Activated CD4-positive, alpha-beta T cell treated with anti-CD3 and anti-CD28 coated beads for 36 hours (primary cell): ENCODE data around the gene PTPN5. TPM values are rescaled to one million over a fixed set of nuclear protein-coding genes. Genes with fewer than 3 reads are reported as not detected.

ENCODE experiments used
- ATAC-seq: fragments of 200-7000 bp; cut with Tn5 transposase; one replicate; pipeline ENCODE4 v1.10.0; 2021; ENCODE audit warnings: mild to moderate bottlenecking, moderate library complexity
- CTCF ChIA-PET: fragments of 350-600 bp; sonication (Branson Sonifier 250); formaldehyde crosslinking; loops from one replicate; lab custom pipeline; 2021; ENCODE audit warnings: antibody characterized with exemption; lab: Charles Lee
- POLR2A ChIA-PET: fragments of 350-600 bp; sonication (Branson Sonifier 250); formaldehyde crosslinking; loops from one replicate; lab custom pipeline; 2021; ENCODE audit warnings: antibody characterized with exemption, inconsistent platforms; lab: Charles Lee
- DNase-seq: peaks from one replicate; pipeline ENCODE4 v3.0.0-alpha.2; 2020
- H3K27ac Mint-ChIP-seq: one replicate; pipeline ENCODE4 v1.8.0; 2021; ENCODE audit warnings: mixed read lengths
- H3K27me3 Mint-ChIP-seq: one replicate; pipeline ENCODE4 v1.8.0; 2021; ENCODE audit warnings: mixed read lengths
- H3K36me3 Mint-ChIP-seq: one replicate; pipeline ENCODE4 v1.8.0; 2021; ENCODE audit warnings: low read depth, mixed read lengths
- H3K4me1 Mint-ChIP-seq: one replicate; pipeline ENCODE4 v1.8.0; 2021; ENCODE audit warnings: mixed read lengths
- H3K4me3 Mint-ChIP-seq: one replicate; pipeline ENCODE4 v1.8.0; 2021; ENCODE audit warnings: mild to moderate bottlenecking, moderate library complexity, mixed read lengths
- H3K9me3 Mint-ChIP-seq: one replicate; pipeline ENCODE4 v1.8.0; 2021; ENCODE audit warnings: low read depth, mixed read lengths
- intact Hi-C, 2 experiments: fragments of 100-400 bp; cut with DNase I in 1 of 2; cut with micrococcal nuclease in 1 of 2; formaldehyde crosslinking; loops; one replicate each; pipeline versions ENCODE4 v1.14.2 to v1.15.1; 2022 to 2024; cut with DNase I, micrococcal nuclease
- total RNA-seq, 2 experiments: library from RNA; stranded (reverse); gene quantifications; one replicate each; pipeline ENCODE4 v1.2.3, GENCODE V29; 2021

PTPN5 gene
- total RNA-seq, 2 experiments from 2014 or later = not detected

DNA sequence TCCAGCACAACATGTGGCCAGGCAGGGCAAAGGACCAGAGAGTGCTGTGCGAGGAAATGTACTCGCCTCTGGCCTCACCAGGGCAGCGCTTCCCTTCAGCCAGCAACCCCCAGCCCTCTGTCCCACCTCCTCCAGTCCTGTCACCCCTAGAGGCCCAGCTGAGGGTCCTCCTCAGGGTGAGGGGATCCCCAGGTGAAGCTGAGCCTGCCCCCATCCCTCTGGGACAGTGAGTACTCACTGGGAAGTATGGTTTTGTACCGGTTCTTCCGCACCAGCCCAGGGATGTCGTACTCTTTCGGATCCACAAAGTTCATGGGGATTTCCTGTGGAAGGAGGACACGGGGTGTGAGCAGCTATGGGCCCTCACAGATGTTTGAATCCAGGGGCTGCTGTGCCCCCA lies 54.0 kb downstream of the PTPN5 start:
- Mint-ChIP-seq H3K36me3 (no peaks in the 10 kb centered on the region), H3K9me3 (no peaks in the 10 kb centered on the region), H3K4me1 (no peaks in the 10 kb centered on the region), H3K27me3 (no peaks in the 10 kb centered on the region), H3K4me3 (no peak overlapping the region), H3K27ac (no peak overlapping the region)
- POLR2A ChIA-PET = no interaction called here
- intact Hi-C loops = loop anchor here in 1 of 2 experiments (10.0 kb wide), 1 partner anchor 493 kb away; the partner anchor contains the start of gene SAA2
- CTCF ChIA-PET = no interaction called here
- ATAC-seq (no peak), DNase-seq (no peak)

- no peak for DNase-seq
- H3K36me3 Mint-ChIP-seq = no peaks in the 10 kb centered on the region
- intact Hi-C loops = loop anchor here in 1 of 2 experiments (10.0 kb wide), 1 partner anchor 492 kb away; the partner anchor contains the start of gene SAA2
- CTCF ChIA-PET = interaction anchor here (0.7 to 1.9 kb wide), 2 partner anchors 10 to 28 kb away, joined by 4 read pairs; no protein-coding TSS in a partner anchor
- no peak for ATAC-seq
- no peak overlapping the region for H3K4me3 Mint-ChIP-seq
- H3K27me3 Mint-ChIP-seq = no peaks in the 10 kb centered on the region
- H3K4me1 Mint-ChIP-seq = no peaks in the 10 kb centered on the region
- H3K27ac Mint-ChIP-seq = no peak overlapping the region
- no peaks in the 10 kb centered on the region for H3K9me3 Mint-ChIP-seq
- POLR2A ChIA-PET = no interaction called here
Observed at GRCh38 chr11:18736590-18737148, 54.9 kb downstream of the PTPN5 start.

DNA sequence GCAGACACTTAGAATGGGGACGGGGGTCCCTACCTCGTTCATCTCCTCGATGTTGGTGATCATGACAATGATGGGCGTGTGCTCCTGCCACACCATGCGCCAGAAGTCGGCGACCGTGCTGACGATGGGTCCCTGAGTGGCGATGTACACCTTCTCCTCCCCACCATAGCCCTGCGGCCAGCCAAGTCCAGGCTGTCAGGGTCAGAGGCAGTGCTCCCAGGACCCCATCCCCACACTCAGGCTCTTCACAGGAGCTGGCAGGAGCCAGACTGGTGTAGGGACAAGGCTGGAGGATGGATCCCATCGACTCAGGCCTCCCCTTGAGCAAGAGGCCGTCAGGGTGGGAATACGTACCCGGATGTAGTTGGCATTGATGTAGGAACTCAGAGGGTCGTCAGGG lies 58.4 kb downstream of the PTPN5 start:
- ATAC-seq (no peak), DNase-seq (no peak)
- intact Hi-C loops = loop anchor here (2.0 to 10.0 kb wide), 3 partner anchors 488 to 616 kb away; partner anchors contain the start of gene SAA2 (in 1 of the 2)
- ChIA-PET CTCF (no interaction called here), POLR2A (interaction anchor here (0.6 kb wide), 1 partner anchor 326 kb away, joined by 4 read pairs; no protein-coding TSS in a partner anchor)
- Mint-ChIP-seq H3K27me3 (no peaks in the 10 kb centered on the region), H3K4me3 (no peak overlapping the region), H3K36me3 (no peaks in the 10 kb centered on the region), H3K27ac (no peak overlapping the region), H3K4me1 (no peaks in the 10 kb centered on the region), H3K9me3 (no peaks in the 10 kb centered on the region)

DNA sequence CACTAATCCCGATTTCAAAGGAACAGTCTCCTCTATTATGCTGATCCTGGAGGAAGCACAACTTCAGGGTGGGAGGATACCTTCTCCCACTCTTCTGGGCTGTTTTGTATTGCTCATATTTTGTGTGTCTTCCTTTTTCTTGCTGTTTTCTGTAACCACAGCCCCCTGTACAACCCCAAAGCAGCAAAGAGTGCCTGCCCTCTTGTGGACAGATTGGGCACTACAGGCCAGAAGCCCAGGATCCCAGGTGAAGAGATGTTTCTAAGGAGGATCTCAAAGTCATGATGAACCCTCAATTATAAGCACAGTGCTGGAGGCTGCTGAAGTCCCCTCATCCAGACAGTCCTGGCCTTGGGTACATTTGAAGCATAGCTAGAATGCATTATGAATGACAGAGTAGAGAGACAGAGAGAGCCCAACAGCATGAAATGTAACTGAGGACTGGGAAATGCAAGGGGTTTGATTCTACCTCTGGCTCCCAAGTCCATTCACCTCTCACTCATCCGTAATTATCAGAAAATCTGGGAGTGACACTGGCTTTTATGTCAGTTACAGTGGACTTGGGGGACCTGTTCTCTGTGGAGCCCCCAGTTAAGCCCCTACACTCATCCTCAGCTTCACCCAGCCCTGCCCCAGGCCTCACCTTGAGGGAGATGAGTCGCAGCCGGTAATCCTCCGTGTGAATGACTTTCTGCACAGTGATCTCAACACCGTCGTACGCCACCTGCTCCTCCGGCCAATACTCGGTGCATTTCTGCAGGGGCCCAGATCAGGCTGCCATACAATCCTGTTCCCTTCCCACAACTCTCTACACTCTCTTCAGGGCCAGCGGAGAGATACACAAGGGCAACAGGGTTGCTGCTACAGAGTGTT lies 59.4 kb downstream of the PTPN5 start:
- H3K9me3 Mint-ChIP-seq = no peaks in the 10 kb centered on the region
- ChIA-PET CTCF (interaction anchor here (0.6 to 5.1 kb wide), 16 partner anchors 8 to 622 kb away, joined by 3 to 54 read pairs (median 4); no protein-coding TSS in a partner anchor), POLR2A (no interaction called here)
- H3K27ac Mint-ChIP-seq = no peak overlapping the region
- DNase-seq (peak; percentile 78), ATAC-seq (peak; percentile 73)
- no peaks in the 10 kb centered on the region for H3K27me3 Mint-ChIP-seq
- peaks cover 3% of the 10 kb centered on the region for H3K4me1 Mint-ChIP-seq
- intact Hi-C loops = loop anchor here (1.0 to 10.0 kb wide), 6 partner anchors 32 to 617 kb away; partner anchors contain the start of gene SAA2 (in 1 of the 2)
- H3K4me3 Mint-ChIP-seq = no peak overlapping the region
- H3K36me3 Mint-ChIP-seq = no peaks in the 10 kb centered on the region

GRCh38 chr11:18731441-18731840 lies 60.2 kb downstream of the PTPN5 start:
- no peaks in the 10 kb centered on the region for H3K36me3 Mint-ChIP-seq
- intact Hi-C loops = loop anchor here in 1 of 2 experiments (5.0 to 10.0 kb wide), 2 partner anchors 487 to 614 kb away; partner anchors contain the start of gene SAA2
- H3K9me3 Mint-ChIP-seq = no peaks in the 10 kb centered on the region
- DNase-seq (no peak), ATAC-seq (no peak)
- POLR2A ChIA-PET = no interaction called here
- CTCF ChIA-PET = interaction anchor here (0.6 to 5.1 kb wide), 25 partner anchors 9 to 1636 kb away, joined by 3 to 54 read pairs (median 4); no protein-coding TSS in a partner anchor
- H3K27ac Mint-ChIP-seq = no peak overlapping the region
- peaks cover 3% of the 10 kb centered on the region for H3K4me1 Mint-ChIP-seq
- no peaks in the 10 kb centered on the region for H3K27me3 Mint-ChIP-seq
- no peak overlapping the region for H3K4me3 Mint-ChIP-seq

DNA sequence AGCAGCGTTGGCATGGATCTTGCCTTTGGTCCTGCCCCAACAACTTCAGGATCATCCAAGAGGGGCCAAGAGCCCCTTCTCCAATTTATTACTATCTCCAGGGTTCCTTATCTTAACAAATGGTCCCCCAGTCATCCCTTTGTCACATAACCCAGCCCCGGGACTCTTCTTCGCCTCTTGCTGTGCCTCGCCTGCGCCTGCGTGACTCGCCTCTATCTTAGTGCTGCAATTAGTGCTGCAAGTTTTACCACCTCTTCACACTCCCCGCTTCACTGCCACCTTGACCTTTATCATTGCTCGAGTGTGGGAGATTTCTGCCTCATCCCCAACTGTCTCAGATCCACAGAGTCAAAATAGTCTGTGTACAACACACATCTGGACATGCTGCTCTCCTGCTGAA lies 61.6 kb downstream of the PTPN5 start:
- Mint-ChIP-seq H3K9me3 (no peaks in the 10 kb centered on the region), H3K27ac (no peak overlapping the region), H3K36me3 (no peaks in the 10 kb centered on the region), H3K27me3 (no peaks in the 10 kb centered on the region), H3K4me3 (no peak overlapping the region), H3K4me1 (peaks cover 3% of the 10 kb centered on the region)
- ATAC-seq (no peak), DNase-seq (no peak)
- ChIA-PET POLR2A (no interaction called here), CTCF (interaction anchor here (1.0 to 5.1 kb wide), 5 partner anchors 8 to 208 kb away, joined by 3 to 54 read pairs (median 14); no protein-coding TSS in a partner anchor)
- intact Hi-C loops = loop anchor here in 1 of 2 experiments (5.0 to 10.0 kb wide), 2 partner anchors 485 to 613 kb away; partner anchors contain the start of gene SAA2

DNA sequence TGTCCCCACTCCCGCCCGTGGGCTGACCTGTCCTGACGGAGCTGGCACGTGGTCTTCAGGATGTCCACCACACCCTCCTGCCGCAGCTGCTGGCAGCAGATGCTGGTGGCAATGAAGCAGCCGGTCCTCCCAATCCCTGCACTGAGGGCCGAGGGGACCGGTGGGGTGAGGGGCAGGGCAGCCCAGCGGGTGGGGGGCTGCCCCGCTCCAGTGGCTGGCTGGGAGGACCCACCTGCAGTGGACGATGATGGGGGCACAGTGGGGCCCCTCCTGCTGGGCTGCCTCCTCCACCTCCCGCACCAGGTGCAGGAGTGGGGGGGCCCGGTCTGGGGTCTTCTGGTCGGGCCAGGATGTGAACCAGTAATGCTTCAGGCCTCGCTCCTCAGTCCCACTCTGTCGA lies 62.2 kb downstream of the PTPN5 start:
- ChIA-PET POLR2A (no interaction called here), CTCF (interaction anchor here (0.6 to 5.1 kb wide), 3 partner anchors 10 to 140 kb away, joined by 3 to 54 read pairs (median 4); no protein-coding TSS in a partner anchor)
- intact Hi-C loops = no loop called here
- Mint-ChIP-seq H3K27ac (no peak overlapping the region), H3K27me3 (no peaks in the 10 kb centered on the region), H3K9me3 (no peaks in the 10 kb centered on the region), H3K36me3 (no peaks in the 10 kb centered on the region), H3K4me3 (no peak overlapping the region), H3K4me1 (peaks cover 3% of the 10 kb centered on the region)
- ATAC-seq (no peak), DNase-seq (no peak)

- Mint-ChIP-seq H3K9me3 (no peaks in the 10 kb centered on the region), H3K4me1 (peaks cover 3% of the 10 kb centered on the region), H3K27ac (no peak overlapping the region), H3K4me3 (no peak overlapping the region), H3K36me3 (no peaks in the 10 kb centered on the region), H3K27me3 (no peaks in the 10 kb centered on the region)
- POLR2A ChIA-PET = no interaction called here
- CTCF ChIA-PET = interaction anchor here (0.5 to 5.1 kb wide), 11 partner anchors 11 to 407 kb away, joined by 3 to 54 read pairs (median 4); partner anchors contain the start of genes HPS5 and SPTY2D1
- intact Hi-C loops = no loop called here
- no peak for ATAC-seq
- no peak for DNase-seq
Observed at GRCh38 chr11:18728658-18729057, 62.9 kb downstream of the PTPN5 start.

DNA sequence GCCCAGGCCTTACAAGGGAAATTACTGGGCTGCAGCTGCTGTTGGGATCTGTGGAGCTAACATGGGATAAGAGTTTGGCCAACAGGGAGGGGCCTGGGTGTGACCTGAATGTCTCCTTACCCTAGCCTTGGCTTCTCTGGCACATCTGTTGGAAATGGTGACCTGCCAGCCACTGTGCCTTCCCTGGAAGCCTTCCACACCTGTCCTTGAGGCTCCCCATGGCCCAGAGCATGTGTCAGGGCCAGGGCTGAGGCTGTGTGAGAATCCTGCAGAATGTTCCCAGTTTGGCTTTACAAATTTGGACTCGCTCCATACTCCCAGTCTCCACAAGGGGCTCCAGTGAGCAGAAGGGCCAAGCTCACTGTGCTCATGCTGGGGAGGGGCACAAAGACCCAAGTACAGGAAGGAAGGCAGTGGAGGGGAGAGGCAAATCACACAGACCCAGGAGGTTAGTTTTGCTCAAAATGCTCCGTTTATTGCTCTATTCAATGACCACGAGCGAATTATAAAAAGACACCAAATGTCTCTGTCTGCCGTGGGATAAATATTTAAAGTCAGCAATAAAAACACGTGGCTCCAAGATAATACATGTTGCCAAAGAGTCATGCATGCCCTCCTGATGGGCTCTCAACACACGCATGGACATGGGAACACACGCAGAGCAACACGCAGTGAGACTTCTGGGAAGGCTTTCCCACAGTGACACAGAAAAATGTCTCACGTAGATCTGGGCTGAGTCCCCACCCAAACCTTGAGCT lies 63.9 kb downstream of the PTPN5 start:
- ATAC-seq = peak; percentile 80

GRCh38 chr11:18726040-18726439 lies 65.6 kb downstream of the PTPN5 start, which contains the start of gene IGSF22:
Gene IGSF22 (minus strand): TSS chr11:18726188. CDS start chr11:18724236, 1,952 bp downstream.
- no peaks in the 10 kb centered on the region for H3K27me3 Mint-ChIP-seq
- no peaks in the 10 kb centered on the region for H3K36me3 Mint-ChIP-seq
- DNase-seq (no peak), ATAC-seq (no peak)
- no peaks in the 10 kb centered on the region for H3K9me3 Mint-ChIP-seq
- peaks cover 8% of the 10 kb centered on the region for H3K4me1 Mint-ChIP-seq
- no peak within 1 kb of the TSS for H3K4me3 Mint-ChIP-seq
- intact Hi-C loops = no loop called here
- CTCF ChIA-PET = interaction anchor here (1.0 to 1.3 kb wide), 3 partner anchors 45 to 482 kb away, joined by 3 to 6 read pairs (median 3); no protein-coding TSS in a partner anchor
- POLR2A ChIA-PET = no interaction called here
- no peak within 1 kb of the TSS for H3K27ac Mint-ChIP-seq

More for the DNA sequence above, 63.9 kb downstream of the PTPN5 start:
- intact Hi-C loops = no loop called here
- Mint-ChIP-seq H3K36me3 (no peaks in the 10 kb centered on the region), H3K27me3 (no peaks in the 10 kb centered on the region), H3K4me1 (peaks cover 3% of the 10 kb centered on the region), H3K27ac (no peak overlapping the region), H3K9me3 (no peaks in the 10 kb centered on the region), H3K4me3 (no peak overlapping the region)
- ChIA-PET POLR2A (no interaction called here), CTCF (interaction anchor here (0.6 to 5.1 kb wide), 20 partner anchors 10 to 608 kb away, joined by 3 to 54 read pairs (median 5); partner anchors contain the start of genes HPS5 and SPTY2D1)
- peak; percentile 69 for DNase-seq
